HPDE6-E6E7 (cell line): ENCODE measurements around the gene TRAF7.
"Not testable (repeated sequence)": the region's sequence is repeated elsewhere in the genome, so short reads cannot be mapped to it uniquely, and the experiment has no call there.

ENCODE experiments used
- DNase-seq: peaks from one replicate; pipeline ENCODE4 v3.0.0; 2011; ENCODE audit warnings: missing footprints; ENCODE audit errors: extremely low spot score

TRAF7 gene

DNA sequence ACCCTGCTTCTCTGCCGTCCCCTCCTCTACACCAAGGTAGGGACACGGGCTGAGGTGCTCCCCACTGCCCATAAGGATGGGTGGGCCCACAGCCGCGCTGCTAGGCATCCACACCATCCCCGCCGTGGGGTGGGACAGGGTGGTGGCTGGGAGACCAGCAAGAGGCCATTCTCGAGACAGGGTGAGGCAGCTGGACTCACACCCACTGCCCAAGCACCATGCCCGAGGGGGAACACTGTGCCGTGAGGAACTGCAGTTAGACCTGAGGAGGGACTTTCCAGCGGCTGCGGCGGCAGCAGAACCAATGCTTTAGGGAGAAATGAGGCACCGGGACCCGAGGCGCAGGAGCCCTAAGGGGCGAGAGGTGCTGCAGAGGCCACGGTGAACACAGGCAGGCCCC, 33.2 kb upstream of the TRAF7 start:
- no peak for DNase-seq

- not testable (repeated sequence) for DNase-seq
Measured at GRCh38 chr16:2122934-2123683, 32.5 kb upstream of the TRAF7 start.

- DNase-seq = not testable (repeated sequence)
Measured at GRCh38 chr16:2123706-2124376, 31.7 kb upstream of the TRAF7 start.

DNA sequence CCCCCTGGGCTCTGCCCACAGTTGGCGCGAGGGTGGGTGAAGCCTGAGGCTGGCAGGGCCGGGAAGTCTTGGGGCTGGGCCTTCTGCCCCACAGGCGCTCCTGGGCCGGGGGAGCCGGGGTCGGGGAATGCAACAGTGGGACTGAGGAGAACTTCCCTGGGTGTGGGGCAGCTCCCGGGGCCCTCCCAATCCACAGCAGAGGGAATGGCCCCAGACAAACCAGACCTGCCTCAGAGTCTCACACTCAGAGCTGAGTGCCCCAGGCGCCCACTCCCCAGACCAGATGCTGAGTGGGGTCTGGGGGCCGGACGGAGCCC, 31.2 kb upstream of the TRAF7 start:
- not testable (repeated sequence) for DNase-seq

GRCh38 chr16:2124694-2125444, 30.7 kb upstream of the TRAF7 start:
- DNase-seq = not testable (repeated sequence)

DNA sequence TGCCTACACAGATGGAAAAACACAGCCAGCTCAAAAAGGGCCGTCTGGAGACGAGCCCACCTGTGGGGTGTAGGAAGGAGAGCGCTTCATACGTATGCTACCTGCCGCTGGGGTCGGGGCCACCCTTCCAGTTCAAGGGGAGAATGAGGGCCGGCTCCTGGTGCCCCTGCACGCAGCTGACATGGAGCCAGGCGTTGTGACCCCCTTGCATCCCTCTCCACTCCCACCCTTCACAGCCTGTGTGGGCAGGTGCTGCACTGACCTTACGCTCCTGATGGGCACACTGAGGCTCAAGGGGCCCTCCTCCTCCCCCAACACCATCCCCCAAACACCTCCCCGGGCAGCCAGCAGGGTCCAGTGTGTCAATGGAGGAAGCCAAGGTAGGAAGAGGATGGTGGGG, 30.0 kb upstream of the TRAF7 start:
- DNase-seq = not testable (repeated sequence)

DNA sequence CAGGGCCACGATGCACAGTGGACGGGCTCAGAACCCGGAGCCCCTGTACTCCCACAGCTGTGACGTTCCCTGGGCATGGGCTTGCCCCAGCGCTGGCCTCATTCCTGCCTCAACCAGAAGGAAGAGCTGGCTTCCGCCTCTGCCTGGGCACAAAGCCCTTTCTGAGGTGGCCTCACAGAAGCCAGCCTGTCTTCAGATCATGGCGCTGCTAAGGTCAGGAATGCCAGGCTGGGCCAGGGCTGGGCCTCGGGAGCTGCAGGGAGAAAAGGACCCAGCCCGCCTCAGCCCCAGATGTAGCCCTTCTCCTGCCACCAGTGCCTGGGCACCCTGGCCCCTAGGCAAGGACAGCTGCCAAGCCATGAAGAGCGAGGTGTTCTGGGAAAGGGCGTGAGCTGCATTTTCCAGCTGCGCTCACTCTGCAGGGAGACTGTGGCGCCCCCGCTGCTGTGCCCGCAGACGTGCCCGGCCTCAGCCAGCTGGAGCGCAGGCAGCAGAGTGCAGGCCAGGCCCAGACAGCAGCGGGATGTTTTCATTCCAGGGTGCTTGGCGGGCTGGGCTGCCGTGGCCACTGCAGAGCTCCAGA, 29.3 kb upstream of the TRAF7 start:
- DNase-seq = not testable (repeated sequence)

- not testable (repeated sequence) for DNase-seq
Measured at GRCh38 chr16:2126928-2127556, 28.5 kb upstream of the TRAF7 start.

DNA sequence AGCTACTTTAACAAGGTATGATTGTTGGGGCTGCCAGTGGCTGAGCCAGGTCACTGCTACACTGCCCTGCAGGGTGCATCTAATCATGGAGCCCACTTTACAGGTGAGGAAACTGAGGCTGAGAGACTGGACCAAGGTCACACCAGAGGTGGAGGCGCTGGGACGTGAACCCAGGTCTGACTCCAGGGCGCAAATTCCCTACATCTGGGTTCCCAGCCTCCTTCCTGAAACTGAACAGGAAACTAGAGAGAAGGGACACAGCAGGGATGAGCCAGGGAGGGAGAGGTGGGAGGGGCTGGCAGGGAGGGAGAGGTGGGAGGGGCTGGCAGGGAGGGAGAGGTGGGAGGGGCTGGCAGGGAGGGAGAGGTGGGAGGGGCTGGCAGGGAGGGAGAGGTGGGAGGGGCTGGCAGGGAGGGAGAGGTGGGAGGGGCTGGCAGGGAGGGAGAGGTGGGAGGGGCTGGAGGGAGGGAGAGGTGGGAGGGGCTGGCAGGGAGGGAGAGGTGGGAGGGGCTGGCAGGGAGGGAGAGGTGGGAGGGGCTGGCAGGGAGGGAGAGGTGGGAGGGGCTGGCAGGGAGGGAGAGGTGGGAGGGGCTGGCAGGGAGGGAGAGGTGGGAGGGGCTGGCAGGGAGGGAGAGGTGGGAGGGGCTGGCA, 27.8 kb upstream of the TRAF7 start:
- not testable (repeated sequence) for DNase-seq

DNA sequence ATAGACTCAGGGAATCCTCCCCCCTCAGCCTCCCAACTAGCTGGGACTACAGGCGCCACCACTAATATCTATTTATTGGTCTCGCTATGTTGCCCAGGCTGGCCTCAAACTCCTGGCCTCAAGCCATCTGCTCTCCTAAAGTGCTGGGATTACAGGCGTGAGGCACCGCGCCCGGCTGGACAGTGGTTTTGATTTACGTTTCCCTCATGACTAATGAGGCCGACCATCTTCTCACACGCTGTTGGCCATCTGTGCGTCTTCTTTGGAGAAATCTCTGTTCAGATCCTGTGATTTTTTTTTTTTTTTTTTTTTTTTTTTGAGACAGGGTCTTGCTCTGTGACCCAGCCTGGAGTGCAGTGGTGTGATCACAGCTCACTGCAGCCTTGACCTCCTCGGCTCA, 26.3 kb upstream of the TRAF7 start:
- DNase-seq = not testable (repeated sequence)

DNA sequence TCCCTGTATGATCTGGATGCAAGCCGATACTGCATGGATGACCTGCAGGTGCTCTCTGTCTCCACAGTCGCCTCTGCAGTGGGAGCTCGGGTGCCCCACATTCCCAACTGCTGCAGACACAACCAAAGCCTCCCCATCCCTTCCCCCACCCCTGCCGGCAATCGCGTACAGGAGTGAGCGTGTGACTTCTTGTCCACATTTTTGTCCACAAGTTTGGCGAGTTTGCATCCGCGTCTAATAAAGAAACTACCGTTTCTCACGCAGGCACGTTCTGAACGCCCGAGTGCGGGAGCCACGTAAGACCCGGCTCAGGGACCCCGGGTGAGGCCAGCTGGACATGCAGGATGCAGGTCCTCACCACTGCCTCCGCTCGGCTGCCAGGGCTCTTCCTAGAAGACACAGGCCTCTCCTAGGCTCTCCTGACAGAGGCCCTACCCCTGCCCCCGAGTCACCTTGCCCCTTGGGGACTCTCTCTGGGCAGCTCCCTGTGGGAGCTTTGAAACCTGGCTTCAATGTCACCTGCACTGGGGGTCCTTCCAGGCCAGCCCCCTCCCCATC, 25.6 kb upstream of the TRAF7 start:
- DNase-seq = not testable (repeated sequence)

DNA sequence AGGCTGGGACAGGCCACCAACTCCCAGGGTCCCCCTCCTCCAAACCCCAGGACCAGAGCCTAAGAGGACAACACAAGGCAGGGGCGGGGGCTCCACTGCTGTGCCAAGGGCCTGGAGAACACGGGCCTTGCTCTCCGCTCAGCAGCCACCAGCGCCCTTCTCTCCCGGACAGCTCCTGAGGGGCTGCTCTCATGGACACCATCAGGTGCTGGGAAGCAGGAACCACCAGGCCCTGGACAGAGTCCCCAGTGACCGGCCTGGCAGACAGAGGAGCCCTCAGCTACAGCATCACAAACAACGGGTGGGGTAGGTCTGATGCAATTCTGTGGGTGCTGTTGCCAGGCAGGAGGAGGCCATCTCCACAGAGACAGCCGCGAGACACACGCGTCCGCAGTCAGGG, 21.8 kb upstream of the TRAF7 start:
- DNase-seq = not testable (repeated sequence)

DNA sequence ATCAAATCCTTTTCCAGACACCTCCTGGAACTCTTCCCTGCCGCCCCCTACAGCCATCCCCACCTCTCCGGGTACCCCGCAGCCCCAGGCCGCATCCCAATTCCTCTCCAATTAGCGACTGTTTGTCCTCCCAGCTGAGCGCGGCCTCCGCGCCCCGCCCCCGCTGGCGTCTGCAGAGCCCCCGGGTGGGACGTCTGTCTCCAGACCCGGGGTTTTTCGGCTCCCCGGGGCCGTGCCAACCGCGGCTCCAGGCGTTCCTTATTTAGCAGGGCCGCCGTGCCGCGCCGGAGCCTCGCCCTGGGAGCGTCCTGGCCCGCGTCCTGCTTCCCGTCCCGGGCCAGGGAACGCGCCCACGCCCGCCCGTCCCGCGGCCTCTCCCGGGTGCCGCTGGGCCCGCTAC, 20.5 kb upstream of the TRAF7 start:
- DNase-seq = not testable (repeated sequence)

- not testable (repeated sequence) for DNase-seq
Measured at GRCh38 chr16:2135770-2136490, 19.7 kb upstream of the TRAF7 start, which contains the start of gene PKD1. PKD1 (minus strand) TSS chr16:2135898; CDS start chr16:2135689, 209 bp downstream.

DNA sequence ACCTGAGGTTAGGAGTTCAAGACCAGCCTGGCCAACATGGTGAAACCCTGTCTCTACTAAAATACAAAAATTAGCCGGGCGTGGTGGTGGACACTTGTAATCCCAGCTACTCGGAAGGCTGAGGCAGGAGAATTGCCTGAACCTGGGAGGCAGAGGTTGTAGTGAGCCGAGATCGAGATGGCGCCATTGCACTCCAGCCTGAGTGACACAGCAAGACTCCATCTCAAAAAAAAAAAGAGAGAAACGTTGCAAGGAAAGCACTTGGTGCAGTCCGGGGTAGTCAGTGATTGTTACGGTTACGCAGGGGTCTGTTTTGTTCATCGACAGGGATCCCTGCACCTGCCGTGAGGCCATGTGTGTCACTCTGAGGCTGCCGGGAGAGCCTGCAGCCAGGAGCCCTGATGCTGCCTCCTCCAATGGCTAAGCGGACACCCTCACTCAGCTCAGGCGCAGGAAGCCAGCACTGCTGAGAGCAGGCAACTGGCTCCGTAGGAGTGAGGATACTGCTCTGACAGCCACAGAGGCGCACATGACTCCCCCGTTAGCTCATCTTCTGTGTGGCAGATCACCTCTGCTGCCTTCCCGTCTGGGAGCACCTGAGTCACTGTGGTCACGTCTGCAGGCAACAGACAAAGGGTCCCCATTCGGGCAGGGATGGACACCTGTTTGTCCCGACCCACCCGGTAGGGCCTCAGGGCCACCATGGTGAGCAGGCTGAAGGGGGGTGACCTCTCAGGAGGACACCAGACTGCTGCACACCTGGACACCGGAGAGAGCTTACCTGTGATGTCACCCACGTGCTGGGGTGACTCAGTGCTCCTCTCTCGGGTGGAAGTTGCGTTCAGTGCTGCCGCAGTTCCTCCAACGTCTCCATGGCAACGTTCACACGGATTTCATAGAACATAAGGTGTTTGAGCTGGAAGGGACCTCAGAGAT, 12.4 kb upstream of the TRAF7 start:
- no peak for DNase-seq

- DNase-seq = no peak
Measured at GRCh38 chr16:2143878-2144485, 11.6 kb upstream of the TRAF7 start.

GRCh38 chr16:2145843-2146242, 9.7 kb upstream of the TRAF7 start:
- no peak for DNase-seq

GRCh38 chr16:2147378-2147777, 8.2 kb upstream of the TRAF7 start:
- DNase-seq = no peak
